Stimulated activated CD4-positive, alpha-beta T cell treated with anti-CD3 and anti-CD28 coated beads, TNF-alpha, amount 100 ng/mL, for 48 hours (primary cell): ENCODE measurements around the gene NAB1.

ENCODE experiments used
- DNase-seq, 3 donors: peaks; one replicate each; pipeline ENCODE4 v3.0.0-alpha.2; 2020; ENCODE audit warnings: low read depth in 3 of 3

Gene NAB1

GRCh38 chr2:190716176-190716807 is 67.4 kb downstream of the NAB1 start:
- no peak for DNase-seq

- DNase-seq, result no peak
Observed at GRCh38 chr2:190717306-190717705, 68.4 kb downstream of the NAB1 start.

DNA sequence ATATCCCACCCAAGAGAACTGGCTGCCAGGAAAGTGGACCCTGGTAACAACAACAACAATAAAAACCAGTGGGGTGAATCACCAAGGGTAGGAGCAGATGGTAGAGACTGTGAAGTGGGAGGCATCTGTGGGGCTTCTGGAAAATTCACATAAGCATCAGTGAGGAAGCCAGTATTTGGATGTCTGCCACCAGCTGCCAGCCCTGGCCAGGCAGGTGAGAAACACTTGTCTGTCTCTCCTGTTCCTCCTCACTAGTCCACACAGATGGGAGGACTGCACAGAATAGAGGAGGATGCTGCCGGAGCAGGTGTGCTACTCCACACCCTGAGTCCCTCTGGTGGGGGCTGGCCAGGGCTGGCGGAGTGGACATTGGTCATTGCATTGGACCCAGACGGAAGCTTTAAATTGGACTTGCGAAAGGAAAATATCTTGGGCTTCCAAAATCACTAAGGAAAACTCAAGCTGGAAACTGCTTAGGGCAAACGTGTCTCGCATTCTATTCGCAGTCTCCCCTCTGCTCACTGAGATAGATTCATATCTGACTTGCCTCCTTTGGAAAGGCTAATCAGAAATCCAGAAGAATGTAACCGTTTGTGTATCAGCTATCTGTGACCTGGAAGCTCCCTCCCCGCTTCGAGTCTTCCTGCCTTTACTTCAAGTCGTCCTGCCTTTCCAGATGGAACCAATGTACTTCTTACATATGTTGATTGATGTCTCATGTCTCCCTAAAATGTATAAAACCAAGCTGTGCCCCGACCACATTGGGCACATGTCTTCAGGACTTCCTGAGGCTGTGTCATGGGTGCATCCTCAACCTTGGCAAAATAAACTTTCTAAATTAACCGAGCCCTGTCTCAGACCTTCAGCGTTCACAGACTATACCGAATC is 69.1 kb downstream of the NAB1 start:
- DNase-seq, result no peak

- peak; percentile 67 to 83 (median 69) for DNase-seq
Observed at GRCh38 chr2:190718652-190719526, 70.0 kb downstream of the NAB1 start.

DNA sequence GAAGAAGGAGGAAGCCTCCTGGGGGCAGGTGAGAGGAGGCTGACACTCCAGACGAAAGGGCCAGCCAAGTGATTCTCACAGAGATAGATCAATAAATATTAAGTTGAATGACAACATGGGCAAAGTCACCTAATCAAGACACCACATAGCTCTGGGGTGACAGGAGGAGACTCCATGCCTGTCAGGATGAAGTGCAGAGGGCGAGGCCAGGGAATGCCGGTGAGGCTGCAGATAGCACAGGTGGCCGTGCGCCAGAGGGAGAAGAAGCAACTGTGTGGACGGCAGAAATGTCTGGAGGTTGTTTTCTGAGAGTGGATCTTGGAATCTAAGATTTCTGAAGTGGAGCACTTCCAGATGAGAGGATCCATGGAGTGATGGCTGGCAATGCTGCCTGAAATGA is 71.4 kb downstream of the NAB1 start:
- no peak for DNase-seq

GRCh38 chr2:190720691-190721090 is 71.8 kb downstream of the NAB1 start:
- DNase-seq, result no peak

GRCh38 chr2:190722061-190722759 is 73.3 kb downstream of the NAB1 start:
- DNase-seq, result no peak

DNA sequence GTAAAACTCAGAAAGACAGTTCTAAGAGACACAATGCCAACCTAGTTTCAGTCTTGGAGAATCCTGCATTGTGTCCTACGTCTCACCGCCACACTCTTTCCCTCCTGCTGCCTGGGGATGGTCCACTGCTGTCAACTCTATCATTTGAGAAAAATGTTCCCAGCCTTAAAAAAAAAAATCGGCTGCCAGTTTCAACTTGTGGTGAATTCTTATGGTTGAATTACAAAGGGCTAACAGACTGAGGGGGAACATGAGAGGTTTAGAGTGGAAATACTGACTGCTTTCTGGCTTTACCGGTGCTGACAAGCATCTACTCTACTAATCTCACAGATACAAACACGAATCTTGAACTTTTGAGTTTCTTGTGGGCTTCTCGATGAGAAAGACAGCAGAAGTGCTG is 74.0 kb downstream of the NAB1 start:
- DNase-seq, result no peak

- DNase-seq, result no peak
Observed at GRCh38 chr2:190723397-190724090, 74.7 kb downstream of the NAB1 start.

DNA sequence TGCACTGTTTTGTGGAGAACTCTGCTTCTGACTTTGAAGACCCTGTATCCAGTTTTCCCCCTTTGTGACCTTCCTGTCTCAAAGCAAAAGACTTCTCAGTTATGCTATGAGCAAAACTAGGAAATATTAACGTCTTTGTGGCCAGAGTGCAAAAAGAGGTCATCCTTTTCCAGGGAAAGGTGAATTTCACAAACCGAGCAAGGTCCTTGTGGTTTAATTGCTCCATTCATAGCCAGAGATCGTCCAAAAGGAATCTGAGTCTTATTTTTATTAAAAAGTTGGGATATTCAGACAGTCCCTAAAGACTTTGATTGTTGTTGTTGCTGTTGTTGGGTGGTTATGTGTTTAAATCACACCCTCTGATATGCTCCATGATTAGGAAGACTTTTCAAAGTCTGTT is 77.4 kb downstream of the NAB1 start:
- no peak for DNase-seq

DNA sequence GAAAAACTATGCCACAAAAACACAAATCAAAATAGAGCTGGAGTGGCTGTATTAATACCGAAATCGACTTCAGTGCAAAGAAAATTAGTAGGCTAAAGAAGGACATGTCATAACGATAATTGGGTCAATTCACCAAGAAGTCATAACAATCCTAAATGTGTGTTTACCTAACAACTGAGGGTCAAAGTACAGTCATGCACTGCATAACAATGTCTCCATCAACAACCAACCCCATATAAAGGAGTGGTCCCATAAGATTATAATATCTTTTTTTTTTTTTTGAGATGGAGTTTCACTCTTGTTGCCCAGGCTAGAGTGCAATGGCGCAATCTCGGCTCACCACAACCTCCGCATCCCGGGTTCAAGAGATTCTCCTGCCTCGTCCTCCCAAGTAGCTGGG is 87.5 kb downstream of the NAB1 start:
- DNase-seq, result no peak

DNA sequence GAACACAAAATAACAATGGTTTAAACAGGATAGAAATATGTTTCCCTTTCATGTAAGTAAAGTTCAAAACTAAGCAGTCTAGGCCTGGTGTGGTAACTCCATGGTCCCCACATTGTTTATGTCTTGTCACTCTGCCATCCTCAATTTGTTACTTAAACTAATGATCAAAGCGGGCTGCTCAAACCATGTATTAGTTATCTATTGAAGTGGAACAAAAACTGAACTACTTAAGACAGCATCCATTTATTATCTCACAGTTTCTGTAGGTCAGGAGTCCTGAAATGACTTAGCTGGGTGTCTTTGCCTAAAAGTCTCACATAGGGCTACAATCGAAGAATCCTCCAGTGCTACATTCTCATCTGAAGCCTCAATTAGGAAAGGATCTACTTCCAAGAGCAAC is 91.6 kb downstream of the NAB1 start:
- no peak for DNase-seq
